Uterus (tissue), 2 donors: Measurements from ENCODE around the gene RGSL1.

Source experiments
- CTCF ChIP-seq, 4 experiments: fragments of 200-600 bp in 2 of 4; fragments of 450-650 bp in 2 of 4; sonication (generic) in 2 of 4; IDR thresholded peaks; one replicate each; pipeline ENCODE4 v1.5.1; 2016 to 2019; ENCODE audit warnings: antibody characterized with exemption in 4 of 4, mild to moderate bottlenecking in 2 of 4, moderate library complexity in 1 of 4
- POLR2A ChIP-seq, 2 donors: fragments of 450-650 bp; IDR thresholded peaks; one replicate each; pipeline ENCODE4 v1.6.1; 2016; ENCODE audit warnings: antibody characterized with exemption in 2 of 2, mild to moderate bottlenecking in 1 of 2, moderate library complexity in 1 of 2

DNA sequence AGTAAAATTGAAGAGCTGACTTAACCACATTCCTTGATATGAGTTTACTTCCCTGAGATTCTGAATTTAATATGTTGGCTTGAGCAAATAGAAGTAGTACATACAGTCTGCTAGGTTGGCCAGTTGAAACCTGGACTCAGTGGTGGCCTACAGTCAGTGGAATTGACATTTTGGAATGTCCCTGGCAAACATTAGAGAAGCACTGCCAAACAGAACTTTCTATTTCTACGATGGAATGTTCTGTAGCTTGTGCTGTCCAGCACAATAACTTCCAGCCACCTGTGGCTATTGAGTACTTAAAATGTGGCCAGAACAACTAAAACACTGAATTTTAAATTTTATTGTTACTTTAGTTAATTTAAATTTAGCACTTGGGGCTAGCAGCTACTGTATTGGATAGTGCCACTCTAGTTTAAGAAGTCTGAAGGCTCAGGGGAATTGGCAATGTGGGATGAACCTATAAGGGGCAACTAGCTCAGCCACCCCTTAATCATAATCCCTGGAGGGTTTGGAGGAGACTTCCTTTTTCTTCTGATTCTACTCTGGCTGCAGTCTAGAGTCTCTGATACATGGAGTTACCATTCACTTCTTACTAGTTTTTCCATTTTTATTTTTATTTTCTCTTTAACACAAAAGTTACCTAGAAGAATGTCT, 39.2 kb upstream of the RGSL1 start:
- TF ChIP-seq POLR2A (IDR thresholded peaks at IDR 0.05) = no peak
- no peak for TF ChIP-seq CTCF (IDR thresholded peaks at IDR 0.05)
